Suppressor macrophage treated with lipopolysaccharide for 1 hour (primary cell): ENCODE results near the gene IGFALS.

Source experiments
- DNase-seq, 3 donors: peaks; one replicate each; pipeline ENCODE4 v3.0.0-alpha.2; 2020 to 2022

IGFALS gene

GRCh38 chr16:1741553-1742165, 51.8 kb downstream of the IGFALS start:
- DNase-seq, result no peak

- DNase-seq, result no peak
These were observed 52.6 kb downstream of the IGFALS start for GRCh38 chr16:1740781-1741490.
